Tibial artery (tissue), 4 donors: ENCODE measurements around the gene SPHK2.

Experiments used
- DNase-seq, 2 donors: peaks; one replicate each; pipeline ENCODE4 v3.0.0-alpha.2; 2019
- H3K27ac ChIP-seq, 2 donors: fragments of 200-600 bp; sonication (generic) in 1 of 2; 1 replicate in 1 of 2; 2 replicates in 1 of 2; pipeline ENCODE4 v1.5.1; 2018 to 2019; ENCODE audit warnings: mild to moderate bottlenecking in 1 of 2
- H3K27me3 ChIP-seq, 2 donors: fragments of 200-600 bp; sonication (generic) in 1 of 2; one replicate each; pipeline versions ENCODE4 v1.5.1 to v1.6.0; 2016 to 2019
- H3K36me3 ChIP-seq, 3 donors: fragments of 200-600 bp; sonication (generic) in 2 of 3; one replicate each; pipeline ENCODE4 v1.5.1; 2016 to 2019; ENCODE audit warnings: mild to moderate bottlenecking in 2 of 3
- H3K4me1 ChIP-seq, 4 donors: fragments of 200-600 bp; sonication (generic) in 2 of 4; 1 replicate in 3 of 4; 2 replicates in 1 of 4; pipeline ENCODE4 v1.5.1; 2016 to 2019
- H3K4me3 ChIP-seq, 2 donors: fragments of 200-600 bp; sonication (generic) in 1 of 2; 1 replicate in 1 of 2; 2 replicates in 1 of 2; pipeline ENCODE4 v1.5.1; 2018 to 2019; ENCODE audit warnings: mild to moderate bottlenecking in 2 of 2
- H3K9me3 ChIP-seq, 3 donors: fragments of 200-600 bp; sonication (generic) in 1 of 3; one replicate each; pipeline ENCODE4 v1.5.1; 2016 to 2019
- CTCF ChIP-seq, 2 experiments: fragments of 200-600 bp in 1 of 2; fragments of 450-650 bp in 1 of 2; IDR thresholded peaks; one replicate each; pipeline ENCODE4 v1.5.1; 2017 to 2019; ENCODE audit warnings: antibody characterized with exemption in 2 of 2, mild to moderate bottlenecking in 1 of 2, moderate library complexity in 1 of 2
- intact Hi-C: fragments of 100-400 bp; cut with DNase I; formaldehyde crosslinking; loops from one replicate; pipeline ENCODE4 v1.15.0; 2023; ENCODE audit warnings: low total_unique reads

Gene SPHK2

GRCh38 chr19:48641850-48642249, 22.5 kb downstream of the SPHK2 start:
- Histone ChIP-seq H3K27ac (no peak overlapping the region), H3K4me1 (peaks cover 12 to 31% (median 26%) of the 10 kb centered on the region in 4 donors), H3K27me3 (no peaks in the 10 kb centered on the region), H3K9me3 (no peaks in the 10 kb centered on the region), H3K36me3 (no peaks in the 10 kb centered on the region), H3K4me3 (no peak overlapping the region)
- no peak for DNase-seq
- no peak for TF ChIP-seq CTCF (IDR thresholded peaks at IDR 0.05)
- intact Hi-C loops = loop anchor here (10.0 kb wide), 2 partner anchors 193 to 353 kb away; partner anchors contain the start of genes GYS1, HSD17B14 and RUVBL2

GRCh38 chr19:48642862-48643261, 23.6 kb downstream of the SPHK2 start:
- H3K4me3 ChIP-seq = no peak overlapping the region
- no peaks in the 10 kb centered on the region for H3K36me3 ChIP-seq
- no peaks in the 10 kb centered on the region for H3K27me3 ChIP-seq
- H3K4me1 ChIP-seq = peaks cover 12 to 27% (median 23%) of the 10 kb centered on the region in 4 donors
- no peak overlapping the region for H3K27ac ChIP-seq
- H3K9me3 ChIP-seq = no peaks in the 10 kb centered on the region
- no peak for DNase-seq
- intact Hi-C loops = loop anchor here (10.0 kb wide), 2 partner anchors 192 to 352 kb away; partner anchors contain the start of genes GYS1, HSD17B14 and RUVBL2
- no peak for TF ChIP-seq CTCF (IDR thresholded peaks at IDR 0.05)

- Histone ChIP-seq H3K9me3 (no peaks in the 10 kb centered on the region), H3K36me3 (no peaks in the 10 kb centered on the region), H3K27ac (no peak overlapping the region), H3K4me3 (peak overlapping the region; percentile 57 to 64), H3K27me3 (no peaks in the 10 kb centered on the region), H3K4me1 (peaks cover 7 to 19% (median 17%) of the 10 kb centered on the region in 4 donors)
- TF ChIP-seq CTCF (IDR thresholded peaks at IDR 0.05) = no peak
- DNase-seq = no peak
- intact Hi-C loops = loop anchor here (10.0 kb wide), 2 partner anchors 190 to 350 kb away; partner anchors contain the start of genes GYS1, HSD17B14 and RUVBL2
Observed at GRCh38 chr19:48644355-48644754, 25.0 kb downstream of the SPHK2 start.

- no peaks in the 10 kb centered on the region for H3K36me3 ChIP-seq
- no peak for TF ChIP-seq CTCF (IDR thresholded peaks at IDR 0.05)
- peak; percentile 85 to 90 for DNase-seq
- H3K27ac ChIP-seq = peak overlapping the region; percentile 86 to 88
- peak overlapping the region; percentile 57 to 64 for H3K4me3 ChIP-seq
- peaks cover 7 to 19% (median 14%) of the 10 kb centered on the region in 4 donors for H3K4me1 ChIP-seq
- intact Hi-C loops = loop anchor here (10.0 kb wide), 2 partner anchors 190 to 350 kb away; partner anchors contain the start of genes GYS1, HSD17B14 and RUVBL2
- no peaks in the 10 kb centered on the region for H3K27me3 ChIP-seq
- no peaks in the 10 kb centered on the region for H3K9me3 ChIP-seq
Observed at GRCh38 chr19:48644839-48645619, 25.7 kb downstream of the SPHK2 start.

- no peaks in the 10 kb centered on the region for H3K27me3 ChIP-seq
- intact Hi-C loops = loop anchor here (10.0 kb wide), 2 partner anchors 189 to 349 kb away; partner anchors contain the start of genes GYS1, HSD17B14 and RUVBL2
- DNase-seq = no peak
- H3K36me3 ChIP-seq = no peaks in the 10 kb centered on the region
- H3K4me1 ChIP-seq = peaks cover 7 to 19% (median 14%) of the 10 kb centered on the region in 4 donors
- no peaks in the 10 kb centered on the region for H3K9me3 ChIP-seq
- TF ChIP-seq CTCF (IDR thresholded peaks at IDR 0.05) = no peak
- H3K4me3 ChIP-seq = peak overlapping the region; percentile 57 to 64
- H3K27ac ChIP-seq = peak overlapping the region; percentile 86 to 88
Observed at GRCh38 chr19:48645620-48646000, 26.3 kb downstream of the SPHK2 start.
